H1 (cell line): Measurements from ENCODE around the gene CFAP74. TPM values are rescaled to one million over a fixed set of nuclear protein-coding genes. Genes with fewer than 3 reads are reported as not detected.

Source experiments
- CHD7 ChIP-seq: fragments of 300-600 bp; sonication (generic); IDR thresholded peaks from 2 replicates; pipeline ENCODE4 v1.7.1; 2012; ENCODE audit warnings: low read length, moderate library complexity, mild to moderate bottlenecking, inconsistent platforms; ENCODE audit not compliant: insufficient replicate concordance
- HDAC6 ChIP-seq: IDR thresholded peaks from one replicate; pipeline ENCODE4 v1.7.1; 2012; ENCODE audit warnings: low read depth, mild to moderate bottlenecking, inconsistent platforms, low read length, moderate library complexity
- NANOG ChIP-seq: IDR thresholded peaks from 2 replicates; pipeline ENCODE4 v1.6.1; 2011; ENCODE audit warnings: low read length, low read depth, mild to moderate bottlenecking, inconsistent platforms; ENCODE audit not compliant: insufficient read depth, poor library complexity, severe bottlenecking
- RAD21 ChIP-seq, 2 experiments: IDR thresholded peaks in 1 of 2; conservative IDR thresholded peaks in 1 of 2; 2 replicates each; pipeline ENCODE4 v1.6.1; 2011; ENCODE audit warnings: low read depth in 2 of 2, low read length in 2 of 2, improper control_type of control experiment in 1 of 2, inconsistent platforms in 1 of 2, mild to moderate bottlenecking in 1 of 2, moderate library complexity in 1 of 2
- polyA plus RNA-seq, 7 experiments: library from polyadenylated mRNA; depleted of rRNA in 3 of 7; stranded (reverse) in 5 of 7; unstranded in 2 of 7; fragments of >200 nt in 5 of 7; fragments of 200-250 nt in 2 of 7; gene quantifications; 1 replicate in 5 of 7; 2 replicates in 1 of 7; 4 replicates in 1 of 7; pipeline versions ENCODE4 v1.2.1 to v1.2.3, GENCODE V29; 2011 to 2013; ENCODE audit warnings: missing spikeins in 2 of 7, mixed read lengths in 2 of 7
- total RNA-seq: library from RNA; stranded (reverse); fragmentation: NEBNext Ultra II Directional; extraction: Animal tissue kit (Norgen Biotek cat#: 25700); gene quantifications from 2 replicates; pipeline ENCODE4 v1.2.1, GENCODE V29; 2021

The CFAP74 gene
- total and polyA plus RNA-seq, 2 of the 8 experiments (the other 6 are each of a cell fraction or from before 2014, with no cell fraction given), result 0.09 to 0.20 TPM

- TF ChIP-seq NANOG (no peak), RAD21 (IDR thresholded peaks at IDR 0.05 in 1 of 2, conservative IDR thresholded peaks at IDR 0.05 in 1 of 2; ENCODE audit: low read depth in 2 of 2, low read length in 2 of 2) (no peak), HDAC6 (no peak), CHD7 (no peak)
These were observed 82.1 kb downstream of the CFAP74 start (continued) for GRCh38 chr1:1921459-1921862.
